Body of pancreas (tissue), 4 donors: ENCODE data around the gene PALMD. TPM values are rescaled to one million over a fixed set of nuclear protein-coding genes. Genes with fewer than 3 reads are reported as not detected.

Experiments used
- ATAC-seq: fragments of 150-250 bp; one replicate; pipeline ENCODE4 v1.9.1; 2016
- DNase-seq, 4 donors: peaks; one replicate each; pipeline ENCODE4 v3.0.0-alpha.2; 2019
- H3K27ac ChIP-seq, 4 donors: fragments of 200-600 bp; sonication (generic); 1 replicate in 3 of 4; 2 replicates in 1 of 4; pipeline versions ENCODE4 v1.5.1 to v1.6.1; 2016 to 2019; ENCODE audit warnings: mild to moderate bottlenecking in 1 of 4, mixed read lengths in 1 of 4, moderate library complexity in 1 of 4
- H3K27me3 ChIP-seq, 2 donors: fragments of 200-600 bp; sonication (generic); one replicate each; pipeline ENCODE4 v1.6.0; 2016; ENCODE audit warnings: mild to moderate bottlenecking in 1 of 2
- H3K36me3 ChIP-seq, 2 donors: fragments of 200-600 bp; sonication (generic); replicated peaks in 1 of 2; 2 replicates each; pipeline ENCODE4 v1.5.1; 2016; ENCODE audit warnings: low read depth in 2 of 2; ENCODE audit not compliant: insufficient read depth in 1 of 2
- H3K4me1 ChIP-seq: fragments of 200-600 bp; sonication (generic); one replicate; pipeline ENCODE4 v1.6.0; 2016
- H3K4me3 ChIP-seq, 2 donors: fragments of 200-600 bp; sonication (generic); 1 replicate in 1 of 2; 2 replicates in 1 of 2; pipeline ENCODE4 v1.5.1; 2016 to 2019
- H3K9me3 ChIP-seq, 3 donors: fragments of 200-600 bp; sonication (generic); 1 replicate in 2 of 3; 2 replicates in 1 of 3; pipeline ENCODE4 v1.5.1; 2016
- POLR2A ChIP-seq, 3 donors: fragments of 450-650 bp; IDR thresholded peaks; one replicate each; pipeline ENCODE4 v1.6.1; 2016; ENCODE audit warnings: antibody characterized with exemption in 3 of 3, mild to moderate bottlenecking in 2 of 3
- WGBS, 2 donors: methylation state at CpG; one replicate each; pipeline ENCODE4 v1.1.5; 2017; 5-methylcytosine and 5-hydroxymethylcytosine counted together
- intact Hi-C: fragments of 100-400 bp; cut with DNase I; formaldehyde crosslinking; loops from one replicate; pipeline ENCODE4 v1.15.1; 2023
- total RNA-seq, 2 donors: library from RNA; depleted of rRNA; stranded (reverse); fragments of >200 nt; gene quantifications; one replicate each; pipeline ENCODE4 v1.1.0, GENCODE V29; 2016
- TF ChIP-seq, protein P1 (sequence below), 7 experiments: fragments of 450-650 bp in 4 of 7; fragments of 200-600 bp in 3 of 7; sonication (generic) in 3 of 7; IDR thresholded peaks; one replicate each; pipeline ENCODE4 v1.5.1; 2016 to 2019; ENCODE audit warnings: antibody characterized with exemption in 7 of 7

The PALMD gene
- total RNA-seq, 2 donors from 2014 or later: 8.0 to 13.5 TPM

DNA sequence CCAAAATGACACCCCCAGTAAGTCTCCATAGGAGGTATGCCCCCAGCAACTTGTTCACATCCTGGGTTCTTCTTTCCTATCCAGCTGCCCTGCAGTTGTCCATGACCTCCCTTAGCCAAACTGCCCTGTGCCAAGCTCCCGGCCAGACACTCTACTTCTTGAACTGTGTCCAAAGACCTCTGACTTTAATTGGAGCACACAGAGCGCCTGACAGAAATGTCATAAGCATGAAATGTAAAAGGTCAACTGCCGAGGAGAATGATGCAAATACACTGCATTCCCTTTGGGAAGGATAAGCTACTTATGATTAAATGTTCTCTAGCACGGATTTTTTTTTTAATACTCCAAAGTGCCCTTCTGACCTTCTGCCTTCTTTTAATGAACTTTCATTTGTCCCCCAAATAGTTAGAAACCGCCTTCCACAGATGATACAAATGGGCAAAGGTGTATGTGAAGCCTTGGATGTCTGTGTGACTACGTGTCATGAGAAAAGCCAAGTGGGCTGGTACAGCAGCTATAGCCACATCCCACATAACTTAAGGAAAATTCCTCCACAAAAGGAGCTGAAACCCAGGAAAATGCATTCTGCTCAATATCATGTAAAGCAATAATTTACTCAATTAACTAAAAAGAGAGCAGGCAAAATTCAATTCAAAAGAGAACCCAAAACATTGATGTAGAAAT, 26.8 kb downstream of the PALMD start:
- H3K27ac ChIP-seq: no peak overlapping the region
- 40 to 44% methylated on average over 6 of the region's 6 CpGs for WGBS, 2 donors

DNA sequence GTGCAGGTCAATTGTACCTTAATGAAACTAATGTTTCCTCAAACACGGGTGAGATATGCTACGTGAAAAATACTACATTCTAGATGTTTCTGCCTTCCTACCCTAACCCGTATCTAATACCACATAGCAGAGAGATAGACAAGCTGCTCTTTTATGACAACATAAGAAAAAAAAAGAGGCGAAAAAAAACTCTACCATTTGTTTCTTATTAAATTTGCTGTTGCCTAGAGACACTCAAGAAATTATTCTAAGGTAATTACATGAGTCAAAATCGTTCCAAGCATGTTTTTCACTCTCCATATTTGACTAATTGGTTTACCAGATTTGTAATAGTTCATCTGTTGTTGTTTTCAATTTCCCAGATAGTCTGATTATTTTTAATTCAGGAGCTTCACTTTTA, 27.4 kb downstream of the PALMD start:
- Histone ChIP-seq H3K27ac (no peak overlapping the region), H3K36me3 (no peaks in the 10 kb centered on the region), H3K27me3 (no peaks in the 10 kb centered on the region), H3K9me3 (no peaks in the 10 kb centered on the region), H3K4me1 (peaks cover 7% of the 10 kb centered on the region), H3K4me3 (no peak overlapping the region)
- TF ChIP-seq POLR2A (IDR thresholded peaks at IDR 0.05): no peak
- TF ChIP-seq, protein P1, sequence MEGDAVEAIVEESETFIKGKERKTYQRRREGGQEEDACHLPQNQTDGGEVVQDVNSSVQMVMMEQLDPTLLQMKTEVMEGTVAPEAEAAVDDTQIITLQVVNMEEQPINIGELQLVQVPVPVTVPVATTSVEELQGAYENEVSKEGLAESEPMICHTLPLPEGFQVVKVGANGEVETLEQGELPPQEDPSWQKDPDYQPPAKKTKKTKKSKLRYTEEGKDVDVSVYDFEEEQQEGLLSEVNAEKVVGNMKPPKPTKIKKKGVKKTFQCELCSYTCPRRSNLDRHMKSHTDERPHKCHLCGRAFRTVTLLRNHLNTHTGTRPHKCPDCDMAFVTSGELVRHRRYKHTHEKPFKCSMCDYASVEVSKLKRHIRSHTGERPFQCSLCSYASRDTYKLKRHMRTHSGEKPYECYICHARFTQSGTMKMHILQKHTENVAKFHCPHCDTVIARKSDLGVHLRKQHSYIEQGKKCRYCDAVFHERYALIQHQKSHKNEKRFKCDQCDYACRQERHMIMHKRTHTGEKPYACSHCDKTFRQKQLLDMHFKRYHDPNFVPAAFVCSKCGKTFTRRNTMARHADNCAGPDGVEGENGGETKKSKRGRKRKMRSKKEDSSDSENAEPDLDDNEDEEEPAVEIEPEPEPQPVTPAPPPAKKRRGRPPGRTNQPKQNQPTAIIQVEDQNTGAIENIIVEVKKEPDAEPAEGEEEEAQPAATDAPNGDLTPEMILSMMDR (IDR thresholded peaks at IDR 0.05): no peak
- DNase-seq: no peak
- intact Hi-C loops: no loop called here
- 72 to 78% methylated on average over 4 to 5 of the region's 5 CpGs for WGBS, 2 donors
- ATAC-seq: no peak

More for the DNA sequence above, 26.8 kb downstream of the PALMD start:
- Histone ChIP-seq H3K4me3 (no peak overlapping the region), H3K4me1 (peaks cover 7% of the 10 kb centered on the region), H3K9me3 (no peaks in the 10 kb centered on the region), H3K27me3 (no peaks in the 10 kb centered on the region), H3K36me3 (no peaks in the 10 kb centered on the region)
- ATAC-seq (no peak), DNase-seq (no peak)
- TF ChIP-seq, protein P1 (IDR thresholded peaks at IDR 0.05): no peak
- no peak for TF ChIP-seq POLR2A (IDR thresholded peaks at IDR 0.05)
- intact Hi-C loops: no loop called here

DNA sequence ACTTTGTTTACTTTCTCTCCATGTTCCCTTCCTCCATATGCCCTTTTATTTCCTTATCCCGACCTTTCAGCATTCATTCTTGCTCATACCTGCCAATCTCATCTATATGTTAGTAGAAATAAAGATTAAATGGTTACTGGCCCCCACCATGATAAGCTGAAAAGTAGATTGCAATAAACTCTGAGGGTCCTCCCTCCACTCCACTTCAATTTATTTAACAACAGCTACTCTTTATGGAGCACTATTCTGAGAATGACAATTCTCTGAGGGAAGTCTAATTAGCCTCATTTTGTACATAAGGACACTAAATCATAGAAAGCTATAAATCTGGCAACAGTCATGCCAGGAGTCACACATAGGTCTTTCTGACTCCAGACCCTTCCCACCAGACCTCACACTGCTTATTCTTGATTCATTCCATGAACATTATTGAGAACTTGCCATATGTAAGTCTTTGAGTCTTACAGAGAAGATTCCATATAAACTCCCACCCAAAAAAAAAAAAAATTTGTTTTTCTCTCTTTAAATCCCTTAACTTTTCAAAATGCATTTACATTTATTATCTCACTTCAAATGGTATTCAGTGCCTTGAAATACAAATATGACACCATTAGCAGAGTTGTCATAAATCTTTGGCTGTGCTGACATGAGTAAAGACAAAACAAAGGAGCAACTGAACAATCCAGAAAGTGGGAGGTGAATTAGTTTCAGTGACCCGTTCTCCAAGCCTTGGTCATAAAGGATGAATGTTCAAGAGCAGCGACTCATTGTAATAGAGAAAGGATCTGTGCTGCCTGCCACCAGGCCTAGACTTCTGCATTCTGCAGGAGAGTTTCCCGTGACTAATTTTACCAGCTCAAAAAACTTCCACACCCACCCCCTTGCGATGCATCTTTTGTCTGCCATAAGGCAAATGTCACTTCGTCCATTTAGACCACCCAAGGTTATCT, 28.5 kb downstream of the PALMD start:
- 66 to 75% methylated on average over 6 of the region's 6 CpGs for WGBS, 2 donors
- ATAC-seq (no peak), DNase-seq (no peak)
- no peak for TF ChIP-seq POLR2A (IDR thresholded peaks at IDR 0.05)
- TF ChIP-seq, protein P1 (IDR thresholded peaks at IDR 0.05): no peak
- H3K4me3 ChIP-seq: no peak overlapping the region
- H3K9me3 ChIP-seq: no peaks in the 10 kb centered on the region
- H3K27me3 ChIP-seq: no peaks in the 10 kb centered on the region
- no peaks in the 10 kb centered on the region for H3K36me3 ChIP-seq
- no peak overlapping the region for H3K27ac ChIP-seq
- intact Hi-C loops: no loop called here
- H3K4me1 ChIP-seq: peaks cover 7% of the 10 kb centered on the region

DNA sequence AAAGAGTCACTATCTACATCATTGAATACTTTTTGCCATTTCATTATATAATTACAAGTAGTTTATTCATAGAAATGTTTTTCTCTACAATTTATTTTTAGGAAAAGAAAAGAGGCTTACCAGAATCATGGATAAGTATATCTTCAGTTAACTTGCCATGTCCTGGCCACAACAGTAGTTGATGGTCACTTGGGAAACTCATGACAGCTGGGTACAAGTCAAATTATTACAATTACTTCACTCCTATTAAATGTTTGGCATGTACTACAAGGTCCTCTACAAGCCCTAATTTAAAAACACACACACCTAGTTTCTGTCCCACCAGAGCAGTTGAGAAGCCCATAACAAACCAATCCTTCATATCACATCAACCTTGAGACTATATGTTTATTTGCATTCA, 29.4 kb downstream of the PALMD start:
- TF ChIP-seq POLR2A (IDR thresholded peaks at IDR 0.05): no peak
- TF ChIP-seq, protein P1 (IDR thresholded peaks at IDR 0.05): no peak
- intact Hi-C loops: no loop called here
- ATAC-seq: no peak

More for the DNA sequence above, 29.4 kb downstream of the PALMD start:
- Histone ChIP-seq H3K36me3 (no peaks in the 10 kb centered on the region), H3K4me3 (no peak overlapping the region), H3K4me1 (peaks cover 7% of the 10 kb centered on the region), H3K27ac (no peak overlapping the region), H3K27me3 (no peaks in the 10 kb centered on the region), H3K9me3 (no peaks in the 10 kb centered on the region)
- no peak for DNase-seq
